GM12873 (cell line): ENCODE measurements around the gene TMEM175.
A peak's percentile ranks its signal among the peaks of the same experiment; 100 is the strongest.

Experiments used
- TF ChIP-seq, protein P1 (sequence below): IDR thresholded peaks from 2 replicates; pipeline ENCODE4 v1.5.1; 2012; ENCODE audit warnings: low read depth, mild to moderate bottlenecking, moderate library complexity, low read length, control low read depth; ENCODE audit not compliant: insufficient read depth; ENCODE audit errors: missing control alignments

Gene TMEM175

DNA sequence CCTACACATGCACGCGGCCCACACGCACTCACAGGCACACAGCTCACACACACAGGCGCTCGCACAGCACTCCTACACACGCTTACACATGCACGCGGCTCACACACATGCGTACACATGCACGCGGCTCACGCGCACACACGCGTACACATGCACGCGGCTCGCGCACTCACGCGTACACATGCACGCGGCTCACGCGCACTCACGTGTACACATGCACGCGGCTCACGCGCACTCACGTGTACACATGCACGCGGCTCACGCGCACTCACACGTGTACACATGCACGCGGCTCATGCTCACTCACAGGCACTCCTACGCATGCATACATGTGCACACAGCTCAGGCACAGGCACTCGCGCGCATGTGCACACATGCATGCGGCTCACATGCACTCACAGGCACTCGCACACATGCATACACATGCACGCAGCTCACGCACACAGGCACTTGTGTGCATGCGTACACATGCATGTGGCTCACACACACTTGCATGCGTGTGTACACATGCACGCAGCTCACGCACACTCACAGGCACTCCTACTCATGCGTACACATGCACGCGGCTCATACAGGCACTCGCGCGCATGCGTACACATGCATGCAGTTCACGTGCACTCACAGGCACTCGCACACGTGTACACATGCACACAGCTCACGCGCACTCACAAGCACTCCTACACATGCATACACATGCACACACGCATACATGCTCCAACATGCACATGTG is 45.1 kb upstream of the TMEM175 start:
- TF ChIP-seq, protein P1, sequence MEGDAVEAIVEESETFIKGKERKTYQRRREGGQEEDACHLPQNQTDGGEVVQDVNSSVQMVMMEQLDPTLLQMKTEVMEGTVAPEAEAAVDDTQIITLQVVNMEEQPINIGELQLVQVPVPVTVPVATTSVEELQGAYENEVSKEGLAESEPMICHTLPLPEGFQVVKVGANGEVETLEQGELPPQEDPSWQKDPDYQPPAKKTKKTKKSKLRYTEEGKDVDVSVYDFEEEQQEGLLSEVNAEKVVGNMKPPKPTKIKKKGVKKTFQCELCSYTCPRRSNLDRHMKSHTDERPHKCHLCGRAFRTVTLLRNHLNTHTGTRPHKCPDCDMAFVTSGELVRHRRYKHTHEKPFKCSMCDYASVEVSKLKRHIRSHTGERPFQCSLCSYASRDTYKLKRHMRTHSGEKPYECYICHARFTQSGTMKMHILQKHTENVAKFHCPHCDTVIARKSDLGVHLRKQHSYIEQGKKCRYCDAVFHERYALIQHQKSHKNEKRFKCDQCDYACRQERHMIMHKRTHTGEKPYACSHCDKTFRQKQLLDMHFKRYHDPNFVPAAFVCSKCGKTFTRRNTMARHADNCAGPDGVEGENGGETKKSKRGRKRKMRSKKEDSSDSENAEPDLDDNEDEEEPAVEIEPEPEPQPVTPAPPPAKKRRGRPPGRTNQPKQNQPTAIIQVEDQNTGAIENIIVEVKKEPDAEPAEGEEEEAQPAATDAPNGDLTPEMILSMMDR, result no peak

DNA sequence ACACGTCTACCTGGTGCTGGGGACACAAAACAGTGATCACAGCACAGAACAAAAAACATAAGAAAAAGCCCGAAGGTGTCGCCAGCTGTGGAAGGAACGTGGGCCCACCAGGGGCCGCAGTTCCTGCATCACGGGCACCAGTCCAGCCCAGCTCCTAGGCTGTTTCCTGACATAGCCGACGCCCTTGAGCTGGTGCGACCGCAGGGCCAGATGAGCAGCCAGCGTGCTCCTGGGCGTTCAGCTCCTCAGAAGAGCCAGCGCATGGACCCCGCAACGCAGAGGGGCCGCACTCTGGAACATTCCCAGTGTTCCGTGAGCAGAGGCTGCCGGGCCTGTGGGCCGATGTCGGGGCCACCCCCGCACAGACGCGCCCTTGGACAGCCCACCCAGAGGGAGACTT is 44.2 kb upstream of the TMEM175 start:
- TF ChIP-seq, protein P1, result no peak

DNA sequence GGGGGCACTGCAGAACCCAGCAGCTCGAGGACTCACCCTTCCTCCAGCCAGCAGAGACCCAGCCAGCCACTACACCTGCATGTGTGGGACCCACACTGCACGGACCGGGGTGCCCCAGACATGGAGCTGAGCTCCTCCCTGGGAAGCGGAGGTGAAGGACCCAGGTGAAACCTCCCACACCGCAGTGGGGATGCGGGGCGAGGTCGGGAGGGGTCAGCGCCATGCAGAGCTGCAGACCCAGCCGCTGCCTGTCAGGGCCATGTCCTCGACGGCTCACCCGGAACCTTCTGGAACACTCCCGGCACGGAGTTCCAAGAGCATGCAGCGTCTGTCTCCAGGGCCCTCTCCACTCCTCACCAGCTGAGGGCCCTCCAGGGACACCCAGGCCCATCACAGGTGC is 42.7 kb upstream of the TMEM175 start:
- TF ChIP-seq, protein P1, result no peak

DNA sequence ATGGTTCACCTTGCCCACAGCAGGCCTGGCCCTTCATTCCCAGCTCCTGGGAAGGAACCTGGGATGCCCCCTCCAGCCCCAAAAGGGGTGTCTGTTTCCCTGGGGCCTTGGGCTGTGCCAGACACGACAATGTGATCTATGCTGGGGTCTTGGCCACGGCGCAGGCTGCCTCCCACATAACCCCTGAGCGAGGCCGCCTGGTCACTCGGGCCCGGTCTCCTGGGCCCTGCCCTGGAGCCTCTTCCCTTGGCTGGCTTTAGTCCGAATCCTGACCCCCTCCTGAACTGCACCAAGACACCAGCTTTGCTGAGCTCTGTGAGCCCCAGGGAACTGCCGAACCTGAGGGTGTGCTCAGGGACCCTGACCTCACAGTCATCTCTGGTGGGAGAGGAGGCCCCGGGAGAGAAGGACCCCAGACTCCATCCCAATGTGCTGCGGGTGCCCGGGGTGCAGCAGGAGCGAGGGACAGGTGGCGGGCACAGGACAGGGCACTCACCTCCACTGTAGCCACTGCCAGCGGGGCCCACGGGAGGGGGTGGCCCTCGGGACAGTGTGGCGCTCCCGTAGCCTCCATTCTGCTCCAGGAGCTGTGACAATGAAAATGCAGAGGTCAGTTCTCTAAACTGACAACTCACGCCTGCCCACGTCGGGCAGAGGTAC is 42.1 kb upstream of the TMEM175 start:
- TF ChIP-seq, protein P1, result no peak

DNA sequence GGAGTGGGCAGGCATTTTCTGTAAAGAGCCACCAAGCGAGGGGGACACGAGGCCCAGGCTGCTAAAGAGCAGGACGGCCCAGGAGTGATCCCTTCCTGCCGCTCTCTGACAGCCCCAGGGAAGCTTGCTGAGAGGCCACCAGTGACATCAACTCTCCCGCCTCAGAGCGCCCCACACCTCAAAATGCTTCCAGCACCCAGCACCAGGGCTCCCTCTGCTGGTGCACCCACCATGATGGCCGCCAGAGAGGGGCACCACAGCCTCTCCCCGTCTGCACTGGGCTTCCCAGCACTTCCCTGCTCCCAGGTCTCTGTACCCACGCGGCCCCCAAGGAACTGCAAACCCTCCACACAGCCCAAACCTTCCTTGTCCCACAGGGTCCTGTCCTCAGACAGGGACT is 40.5 kb upstream of the TMEM175 start:
- TF ChIP-seq, protein P1, result peak; percentile 42

DNA sequence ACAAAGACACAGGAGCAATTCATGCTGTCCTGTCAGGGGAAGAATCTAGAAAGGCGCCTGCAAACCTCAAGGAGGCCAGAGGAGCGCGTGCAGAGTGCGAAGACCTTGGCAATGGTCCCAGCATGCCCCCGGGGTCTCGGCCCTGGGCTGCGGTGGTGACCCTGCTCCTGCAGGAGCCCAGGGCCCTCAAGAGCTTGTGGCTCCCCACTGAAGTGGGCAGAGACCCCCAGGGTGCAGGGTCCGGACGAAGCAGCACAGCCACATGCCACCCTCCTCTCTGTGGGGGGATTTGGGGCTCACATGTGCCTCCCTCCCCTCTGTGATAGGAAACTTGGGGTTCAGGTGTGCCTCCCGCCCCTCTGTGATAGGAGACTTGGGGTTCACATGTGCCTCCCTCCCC is 39.5 kb upstream of the TMEM175 start:
- TF ChIP-seq, protein P1, result no peak

DNA sequence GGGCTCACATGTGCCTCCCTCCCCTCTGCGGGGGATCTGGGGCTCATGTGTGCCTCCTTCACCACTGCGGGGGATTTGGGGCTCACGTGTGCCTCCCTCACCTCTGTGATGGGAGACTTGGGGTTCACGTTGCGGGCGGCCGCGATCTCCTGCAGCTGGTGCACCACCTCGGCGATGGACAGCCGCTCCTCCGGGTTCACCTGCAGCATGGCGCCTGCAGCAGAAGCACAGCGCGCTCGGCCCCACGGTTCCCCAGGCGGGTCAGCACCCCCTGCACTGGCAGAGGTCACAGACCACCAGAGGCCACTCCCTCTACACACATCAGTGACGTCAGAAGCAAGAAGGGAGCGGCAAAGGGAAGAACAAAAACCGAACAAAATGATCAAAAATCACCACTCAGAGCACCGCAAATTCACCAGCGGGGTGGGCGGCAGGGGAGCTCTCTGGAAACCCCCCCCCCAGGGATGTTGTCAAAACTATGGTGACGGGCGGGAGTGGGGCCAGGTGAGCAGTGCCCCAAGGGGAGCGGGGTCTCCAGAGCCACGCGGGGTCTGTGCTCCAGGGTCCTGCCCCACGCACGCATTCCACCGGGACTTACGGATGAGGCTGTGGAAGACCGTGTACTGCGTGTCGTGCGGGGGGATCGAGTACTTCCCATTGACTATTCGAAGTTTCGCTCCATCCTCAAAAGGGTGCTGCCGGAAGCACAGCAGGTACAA is 38.8 kb upstream of the TMEM175 start:
- TF ChIP-seq, protein P1, result no peak
